Measurements from ENCODE around the gene REPIN1.

GRCh38 chr7:150377635-150378034 lies 9.0 kb downstream of the REPIN1 start:
- TF ChIP-seq CTCF (conservative IDR thresholded peaks at IDR 0.05) (no peak; the same call in 1 of the 2 replicates), EZH2 (IDR thresholded peaks at IDR 0.05; ENCODE audit: low read depth) (no peak)

Measured in PC-9 (cell line).